ENCODE data around the gene ANKRD37.

The ANKRD37 gene

GRCh38 chr4:185445209-185445608 lies 48.6 kb downstream of the ANKRD37 start:
- no peak for DNase-seq (ENCODE audit: low read depth)
- H3K4me3 ChIP-seq (ENCODE audit: control insufficient read depth, low read depth, low read length) = no peak overlapping the region
- no peak for TF ChIP-seq CTCF (conservative IDR thresholded peaks at IDR 0.05; ENCODE audit: control insufficient read depth, insufficient read depth, low read depth, low read length)
